Posterior vena cava (tissue), 2 donors: ENCODE results near the gene SASH3. TPM values are rescaled to one million over a fixed set of nuclear protein-coding genes. Genes with fewer than 3 reads are reported as not detected.

Source experiments
- DNase-seq: peaks from one replicate; pipeline ENCODE4 v3.0.0-alpha.2; 2020; ENCODE audit warnings: low spot score
- intact Hi-C, 2 donors: fragments of 100-400 bp; cut with DNase I; formaldehyde crosslinking; loops; one replicate each; pipeline versions ENCODE4 v1.14.1 to v1.14.2; 2022 to 2023
- total RNA-seq, 2 donors: library from RNA; stranded (reverse); fragmentation: NEBNext Ultra II Directional; extraction: Animal tissue kit (Norgen Biotek cat#: 25700); gene quantifications; one replicate each; pipeline ENCODE4 v1.2.1, GENCODE V29; 2021
- donor health status: DM: yes; HTN: yes; CAD: no.
- donor health status: DM: yes; HTN: yes; CAD: no.

Gene SASH3
- total RNA-seq, 2 donors from 2014 or later: 11.6 to 18.5 TPM

- intact Hi-C loops: loop anchor here in 1 of 2 donors (1.0 kb wide), 1 partner anchor 23 kb away; no protein-coding TSS in a partner anchor
- DNase-seq: peak; percentile 76
Measured at GRCh38 chrX:129754056-129755024, 25.4 kb upstream of the SASH3 start.

- intact Hi-C loops: loop anchor here in 1 of 2 donors (1.0 kb wide), 1 partner anchor 21 kb away; no protein-coding TSS in a partner anchor
- no peak for DNase-seq
Measured at GRCh38 chrX:129755779-129756650, 23.7 kb upstream of the SASH3 start.

GRCh38 chrX:129759576-129760061, 20.1 kb upstream of the SASH3 start:
- no peak for DNase-seq
- intact Hi-C loops: loop anchor here in 1 of 2 donors (10.0 kb wide), 1 partner anchor 65 kb away; no protein-coding TSS in a partner anchor

- DNase-seq: no peak
- intact Hi-C loops: loop anchor here in 1 of 2 donors (10.0 kb wide), 1 partner anchor 65 kb away; no protein-coding TSS in a partner anchor
Measured at GRCh38 chrX:129760155-129760554, 19.6 kb upstream of the SASH3 start.

GRCh38 chrX:129760981-129761380, 18.8 kb upstream of the SASH3 start:
- DNase-seq: no peak
- intact Hi-C loops: loop anchor here in 1 of 2 donors (10.0 kb wide), 1 partner anchor 64 kb away; no protein-coding TSS in a partner anchor

GRCh38 chrX:129761596-129761995, 18.2 kb upstream of the SASH3 start:
- intact Hi-C loops: loop anchor here in 1 of 2 donors (10.0 kb wide), 1 partner anchor 63 kb away; no protein-coding TSS in a partner anchor
- DNase-seq: no peak

- intact Hi-C loops: loop anchor here in 1 of 2 donors (10.0 kb wide), 1 partner anchor 62 kb away; no protein-coding TSS in a partner anchor
Measured at GRCh38 chrX:129762448-129762847, 17.3 kb upstream of the SASH3 start.

GRCh38 chrX:129763666-129764065, 16.1 kb upstream of the SASH3 start:
- DNase-seq: no peak
- intact Hi-C loops: loop anchor here in 1 of 2 donors (10.0 kb wide), 1 partner anchor 61 kb away; no protein-coding TSS in a partner anchor

More at GRCh38 chrX:129762448-129762847, 17.3 kb upstream of the SASH3 start:
- DNase-seq: no peak

GRCh38 chrX:129768186-129768585, 11.6 kb upstream of the SASH3 start:
- no peak for DNase-seq
- intact Hi-C loops: loop anchor here in 1 of 2 donors (10.0 kb wide), 1 partner anchor 57 kb away; no protein-coding TSS in a partner anchor

GRCh38 chrX:129768586-129769466, 10.9 kb upstream of the SASH3 start:
- intact Hi-C loops: loop anchor here in 1 of 2 donors (10.0 kb wide), 1 partner anchor 56 kb away; no protein-coding TSS in a partner anchor
- DNase-seq: no peak

GRCh38 chrX:129769467-129770154, 10.1 kb upstream of the SASH3 start:
- intact Hi-C loops: loop anchor here in 1 of 2 donors (10.0 kb wide), 1 partner anchor 55 kb away; no protein-coding TSS in a partner anchor
- no peak for DNase-seq

GRCh38 chrX:129771266-129771995, 8.3 kb upstream of the SASH3 start:
- intact Hi-C loops: no loop called here
- no peak for DNase-seq

- DNase-seq: peak; percentile 88
- intact Hi-C loops: no loop called here
Measured at GRCh38 chrX:129772796-129773431, 6.8 kb upstream of the SASH3 start.

GRCh38 chrX:129773649-129774458, 5.9 kb upstream of the SASH3 start:
- intact Hi-C loops: no loop called here

More at GRCh38 chrX:129773649-129774458, 5.9 kb upstream of the SASH3 start:
- no peak for DNase-seq
